Measurements from ENCODE around the gene ADRB1. TPM values are rescaled to one million over a fixed set of nuclear protein-coding genes. Genes with fewer than 3 reads are reported as not detected.

The ADRB1 gene
- total RNA-seq, 3 donors from 2014 or later (not counting 1 experiment from before 2014, with no cell fraction given): 0.12 to 2.9 (median 2.1) TPM

DNA sequence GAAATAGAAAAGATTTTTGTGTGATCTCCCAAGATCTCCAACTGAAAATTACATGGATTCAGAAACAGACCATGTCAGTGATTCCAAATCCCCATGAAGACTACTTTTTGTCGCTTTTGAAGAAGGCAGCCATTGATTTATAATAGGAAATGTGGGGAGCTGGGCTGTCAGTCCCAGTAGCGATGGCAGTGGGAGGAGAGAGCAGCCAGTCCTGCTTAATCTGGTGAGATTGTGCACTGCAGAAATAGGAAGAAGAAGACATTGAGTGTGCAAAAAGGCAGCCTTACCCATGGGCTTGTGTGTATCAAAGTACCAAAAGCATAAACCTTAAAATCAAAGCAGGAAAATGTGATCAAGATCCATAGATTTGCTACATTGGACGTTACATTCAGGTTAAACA, 4.8 kb downstream of the ADRB1 start:
- Mint-ChIP-seq H3K27me3 (ENCODE audit: low read depth in 2 of 2) (peaks cover 40 to 47% of the 10 kb centered on the region in 2 donors), H3K36me3 (no peaks in the 10 kb centered on the region), H3K4me3 (no peak overlapping the region), H3K4me1 (peaks cover 12% of the 10 kb centered on the region in 2 donors), H3K9me3 (no peaks in the 10 kb centered on the region), H3K27ac (no peak overlapping the region)
- Histone ChIP-seq H3K4me1 (ENCODE audit: control insufficient read depth, insufficient read depth, low read length) (peaks cover 12% of the 10 kb centered on the region), H3K27me3 (ENCODE audit: control insufficient read depth, insufficient read depth, low read length) (peaks cover 27% of the 10 kb centered on the region), H3K4me3 (ENCODE audit: low read length) (no peak overlapping the region), H3K36me3 (ENCODE audit: control insufficient read depth, insufficient read depth, low read length) (no peaks in the 10 kb centered on the region), H3K9me3 (ENCODE audit: control insufficient read depth, insufficient read depth, low read length) (no peaks in the 10 kb centered on the region), H3K27ac (ENCODE audit: low read length) (no peak overlapping the region)
- TF ChIP-seq, protein P1, sequence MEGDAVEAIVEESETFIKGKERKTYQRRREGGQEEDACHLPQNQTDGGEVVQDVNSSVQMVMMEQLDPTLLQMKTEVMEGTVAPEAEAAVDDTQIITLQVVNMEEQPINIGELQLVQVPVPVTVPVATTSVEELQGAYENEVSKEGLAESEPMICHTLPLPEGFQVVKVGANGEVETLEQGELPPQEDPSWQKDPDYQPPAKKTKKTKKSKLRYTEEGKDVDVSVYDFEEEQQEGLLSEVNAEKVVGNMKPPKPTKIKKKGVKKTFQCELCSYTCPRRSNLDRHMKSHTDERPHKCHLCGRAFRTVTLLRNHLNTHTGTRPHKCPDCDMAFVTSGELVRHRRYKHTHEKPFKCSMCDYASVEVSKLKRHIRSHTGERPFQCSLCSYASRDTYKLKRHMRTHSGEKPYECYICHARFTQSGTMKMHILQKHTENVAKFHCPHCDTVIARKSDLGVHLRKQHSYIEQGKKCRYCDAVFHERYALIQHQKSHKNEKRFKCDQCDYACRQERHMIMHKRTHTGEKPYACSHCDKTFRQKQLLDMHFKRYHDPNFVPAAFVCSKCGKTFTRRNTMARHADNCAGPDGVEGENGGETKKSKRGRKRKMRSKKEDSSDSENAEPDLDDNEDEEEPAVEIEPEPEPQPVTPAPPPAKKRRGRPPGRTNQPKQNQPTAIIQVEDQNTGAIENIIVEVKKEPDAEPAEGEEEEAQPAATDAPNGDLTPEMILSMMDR (IDR thresholded peaks at IDR 0.05): no peak
- no peak for ATAC-seq
- intact Hi-C loops (cut with micrococcal nuclease): no loop called here
- no peak for DNase-seq
- 38% methylated on average over 2 of the region's 3 CpGs for WGBS (ENCODE audit: insufficient coverage)

DNA sequence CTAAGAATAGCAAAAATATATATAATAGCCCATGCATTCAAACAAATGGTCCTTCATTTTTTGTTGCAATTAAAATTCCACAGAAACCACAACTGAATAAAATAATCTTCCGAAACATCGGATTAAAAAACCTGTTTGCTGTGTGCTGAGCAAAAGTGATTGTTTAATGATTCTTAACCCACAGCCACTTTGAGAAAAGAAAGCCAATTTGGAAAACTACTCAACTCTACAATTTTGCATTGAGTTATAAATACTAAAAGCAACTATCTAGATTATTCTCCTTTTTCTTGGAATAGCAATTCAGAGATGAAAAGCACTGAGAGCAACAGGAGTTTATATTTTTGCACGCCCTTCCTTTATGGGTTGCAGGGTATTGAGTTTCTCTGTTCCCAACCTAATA, 8.0 kb downstream of the ADRB1 start:
- no peak overlapping the region for H3K4me3 Mint-ChIP-seq
- DNase-seq (no peak), ATAC-seq (no peak)
- H3K9me3 ChIP-seq (ENCODE audit: control insufficient read depth, insufficient read depth, low read length): no peaks in the 10 kb centered on the region
- H3K36me3 Mint-ChIP-seq: no peaks in the 10 kb centered on the region
- intact Hi-C loops (cut with micrococcal nuclease): no loop called here
- no peaks in the 10 kb centered on the region for H3K36me3 ChIP-seq (ENCODE audit: control insufficient read depth, insufficient read depth, low read length)
- peaks cover 13% of the 10 kb centered on the region for H3K27me3 ChIP-seq (ENCODE audit: control insufficient read depth, insufficient read depth, low read length)
- H3K27ac ChIP-seq (ENCODE audit: low read length): no peak overlapping the region
- TF ChIP-seq, protein P1 (IDR thresholded peaks at IDR 0.05): no peak
- H3K4me1 Mint-ChIP-seq: peaks cover 0 to under 1% of the 10 kb centered on the region in 2 donors
- H3K4me1 ChIP-seq (ENCODE audit: control insufficient read depth, insufficient read depth, low read length): no peaks in the 10 kb centered on the region
- H3K9me3 Mint-ChIP-seq: no peaks in the 10 kb centered on the region
- WGBS (ENCODE audit: insufficient coverage): no CpG with 5 or more reads among the region's 3 CpGs
- peaks cover 29 to 30% of the 10 kb centered on the region in 2 donors for H3K27me3 Mint-ChIP-seq (ENCODE audit: low read depth in 2 of 2)
- H3K4me3 ChIP-seq (ENCODE audit: low read length): no peak overlapping the region
- no peak overlapping the region for H3K27ac Mint-ChIP-seq

DNA sequence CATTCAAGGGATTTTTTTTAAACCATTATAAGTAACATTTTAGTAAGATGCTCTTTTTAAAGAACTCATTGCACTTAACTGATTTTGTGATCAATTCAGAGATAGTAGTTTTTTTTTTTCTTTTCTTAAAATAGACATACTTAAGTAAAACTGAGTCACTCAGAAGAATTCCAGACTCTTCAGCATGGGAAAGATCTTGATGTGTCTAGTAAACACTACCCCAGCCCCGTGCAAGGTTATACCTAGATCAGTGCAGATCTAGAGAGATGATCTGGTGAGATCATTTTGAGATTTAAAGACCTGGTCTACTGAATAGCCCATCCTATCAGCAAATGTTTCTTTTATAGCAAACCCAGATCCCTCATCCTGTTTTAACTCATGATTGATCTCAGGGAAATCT, 8.6 kb downstream of the ADRB1 start:
- Histone ChIP-seq H3K4me3 (ENCODE audit: low read length) (no peak overlapping the region), H3K27me3 (ENCODE audit: control insufficient read depth, insufficient read depth, low read length) (peaks cover 13% of the 10 kb centered on the region), H3K36me3 (ENCODE audit: control insufficient read depth, insufficient read depth, low read length) (no peaks in the 10 kb centered on the region), H3K27ac (ENCODE audit: low read length) (no peak overlapping the region), H3K9me3 (ENCODE audit: control insufficient read depth, insufficient read depth, low read length) (no peaks in the 10 kb centered on the region), H3K4me1 (ENCODE audit: control insufficient read depth, insufficient read depth, low read length) (no peaks in the 10 kb centered on the region)
- peaks cover 24 to 29% of the 10 kb centered on the region in 2 donors for H3K27me3 Mint-ChIP-seq (ENCODE audit: low read depth in 2 of 2)
- TF ChIP-seq, protein P1 (IDR thresholded peaks at IDR 0.05): no peak
- ATAC-seq (no peak), DNase-seq (no peak)
- H3K36me3 Mint-ChIP-seq: no peaks in the 10 kb centered on the region
- intact Hi-C loops (cut with micrococcal nuclease): no loop called here
- no peak overlapping the region for H3K27ac Mint-ChIP-seq
- H3K9me3 Mint-ChIP-seq: no peaks in the 10 kb centered on the region
- no peak overlapping the region for H3K4me3 Mint-ChIP-seq
- peaks cover 5 to 6% of the 10 kb centered on the region in 2 donors for H3K4me1 Mint-ChIP-seq
- WGBS (ENCODE audit: insufficient coverage): 78% methylated on average over 1 of the region's 1 CpG

DNA sequence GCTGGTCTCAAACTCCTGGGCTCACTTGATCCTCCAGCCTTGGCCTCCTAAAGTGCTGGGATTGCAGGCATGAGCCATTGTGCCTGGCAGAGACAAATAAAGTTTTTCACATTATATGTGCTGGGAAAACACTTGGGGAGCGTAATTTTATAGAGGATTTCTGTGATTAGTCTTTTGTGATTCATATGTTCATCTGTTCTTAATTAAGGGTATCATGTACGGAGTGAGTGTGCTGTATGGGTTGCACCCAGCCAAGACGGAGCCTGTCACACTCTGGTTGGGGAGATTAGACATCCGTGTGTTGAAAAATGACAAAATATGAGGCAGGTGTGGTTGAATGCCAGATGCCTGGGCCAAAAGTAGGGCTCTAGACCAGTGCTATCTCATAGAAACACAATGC, 10.3 kb downstream of the ADRB1 start:
- Histone ChIP-seq H3K36me3 (ENCODE audit: control insufficient read depth, insufficient read depth, low read length) (no peaks in the 10 kb centered on the region), H3K4me3 (ENCODE audit: low read length) (no peak overlapping the region), H3K27ac (ENCODE audit: low read length) (no peak overlapping the region), H3K9me3 (ENCODE audit: control insufficient read depth, insufficient read depth, low read length) (no peaks in the 10 kb centered on the region), H3K27me3 (ENCODE audit: control insufficient read depth, insufficient read depth, low read length) (peaks cover 7% of the 10 kb centered on the region), H3K4me1 (ENCODE audit: control insufficient read depth, insufficient read depth, low read length) (no peaks in the 10 kb centered on the region)
- TF ChIP-seq, protein P1 (IDR thresholded peaks at IDR 0.05): no peak
- WGBS (ENCODE audit: insufficient coverage): 72% methylated on average over 4 of the region's 4 CpGs
- no peaks in the 10 kb centered on the region for H3K36me3 Mint-ChIP-seq
- DNase-seq (no peak), ATAC-seq (no peak)
- intact Hi-C loops (cut with micrococcal nuclease): no loop called here
- H3K27me3 Mint-ChIP-seq (ENCODE audit: low read depth in 2 of 2): peaks cover 14 to 19% of the 10 kb centered on the region in 2 donors
- H3K4me3 Mint-ChIP-seq: no peak overlapping the region
- H3K27ac Mint-ChIP-seq: no peak overlapping the region
- H3K4me1 Mint-ChIP-seq: peaks cover 9 to 10% of the 10 kb centered on the region in 2 donors
- H3K9me3 Mint-ChIP-seq: no peaks in the 10 kb centered on the region
